Activated CD4-positive, alpha-beta T cell treated with anti-CD3 and anti-CD28 coated beads, Interleukin-2, amount 50 U/mL, for 48 hours (primary cell): ENCODE data around the gene MIEN1.
"Not testable (repeated sequence)": the region's sequence is repeated elsewhere in the genome, so short reads cannot be mapped to it uniquely, and the experiment has no call there.

Source experiments
- DNase-seq, 2 experiments: peaks; one replicate each; pipeline ENCODE4 v3.0.0-alpha.2; 2020

Gene MIEN1

DNA sequence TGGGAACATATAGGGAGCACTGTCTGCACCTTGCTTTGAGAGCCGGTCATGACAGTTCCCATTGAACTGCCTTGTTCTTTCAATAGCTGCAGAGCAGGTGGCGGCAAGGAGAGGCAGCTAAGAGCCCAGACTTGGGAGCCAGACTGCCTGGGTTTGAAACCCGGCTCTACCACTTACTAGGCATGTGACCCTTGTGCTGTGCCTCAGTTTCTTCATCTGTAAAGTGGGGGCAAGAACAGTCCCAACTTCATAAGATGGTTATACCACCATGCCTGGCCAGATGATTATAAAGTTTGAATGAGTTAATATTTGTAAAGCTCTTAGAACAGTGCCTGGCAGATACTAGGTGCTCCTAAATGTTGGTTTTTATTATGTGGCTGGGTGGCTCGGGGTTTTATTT is 16.1 kb downstream of the MIEN1 start:
- DNase-seq = no peak

DNA sequence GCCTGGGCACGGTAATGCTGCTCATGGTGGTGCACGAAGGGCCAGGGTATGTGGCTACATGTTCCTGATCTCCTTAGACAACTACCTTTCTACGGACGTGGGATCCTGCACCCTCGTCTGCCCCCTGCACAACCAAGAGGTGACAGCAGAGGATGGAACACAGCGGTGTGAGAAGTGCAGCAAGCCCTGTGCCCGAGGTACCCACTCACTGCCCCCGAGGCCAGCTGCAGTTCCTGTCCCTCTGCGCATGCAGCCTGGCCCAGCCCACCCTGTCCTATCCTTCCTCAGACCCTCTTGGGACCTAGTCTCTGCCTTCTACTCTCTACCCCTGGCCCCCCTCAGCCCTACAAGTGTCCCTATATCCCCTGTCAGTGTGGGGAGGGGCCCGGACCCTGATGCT is 18.5 kb downstream of the MIEN1 start:
- no peak for DNase-seq

DNA sequence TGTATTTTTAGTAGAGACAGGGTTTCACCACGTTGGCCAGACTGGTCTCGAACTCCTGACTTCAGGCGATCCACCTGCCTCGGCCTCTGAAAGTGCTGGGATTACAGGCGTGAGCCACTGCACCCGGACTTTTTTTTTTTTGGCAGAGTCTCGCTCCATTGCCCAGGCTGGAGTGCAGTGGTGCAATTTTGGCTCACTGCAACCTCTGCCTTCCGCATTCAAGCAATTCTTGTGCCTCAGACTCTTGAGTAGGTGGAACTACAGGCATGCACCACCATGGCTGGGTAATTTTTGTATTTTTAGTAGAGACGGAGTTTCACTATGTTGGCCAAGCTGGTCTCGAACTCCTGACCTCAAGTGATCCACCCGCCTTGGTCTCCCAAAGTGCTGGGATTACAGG is 19.3 kb downstream of the MIEN1 start:
- DNase-seq = not testable (repeated sequence)

DNA sequence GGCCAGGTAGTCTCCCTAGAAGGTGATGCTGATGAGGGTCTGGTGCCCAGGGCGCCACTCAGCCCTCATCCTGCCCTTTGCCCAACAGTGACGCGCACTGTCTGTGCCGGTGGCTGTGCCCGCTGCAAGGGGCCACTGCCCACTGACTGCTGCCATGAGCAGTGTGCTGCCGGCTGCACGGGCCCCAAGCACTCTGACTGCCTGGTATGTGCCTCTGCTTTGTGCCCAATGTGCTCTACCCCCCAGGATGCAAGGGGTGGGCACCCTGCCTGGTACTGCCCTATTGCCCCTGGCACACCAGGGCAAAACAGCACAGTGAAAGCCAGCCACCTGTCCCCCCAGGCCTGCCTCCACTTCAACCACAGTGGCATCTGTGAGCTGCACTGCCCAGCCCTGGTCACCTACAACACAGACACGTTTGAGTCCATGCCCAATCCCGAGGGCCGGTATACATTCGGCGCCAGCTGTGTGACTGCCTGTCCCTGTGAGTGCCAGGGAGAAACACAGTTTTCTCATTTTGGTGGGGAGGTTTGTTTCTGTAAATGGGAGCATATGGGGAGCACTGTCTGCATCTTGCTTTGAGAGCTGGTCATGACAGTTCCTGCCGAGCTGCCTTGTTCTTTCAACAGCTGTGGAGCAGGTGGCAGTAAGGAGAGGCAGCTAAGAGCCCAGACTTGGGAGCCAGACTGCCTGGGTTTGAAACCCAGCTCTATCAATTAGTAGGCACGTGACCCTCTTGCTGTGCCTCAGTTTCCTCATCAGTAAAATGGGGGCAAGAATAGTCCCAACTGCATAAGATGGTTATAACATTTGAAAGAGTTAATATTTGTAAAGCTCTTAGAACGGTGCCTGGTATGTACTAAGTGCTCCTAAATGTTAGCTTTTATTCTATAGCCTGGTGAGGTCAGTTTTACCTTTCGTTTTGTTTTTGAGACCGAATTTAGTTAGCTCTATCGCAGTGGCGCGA is 20.1 kb downstream of the MIEN1 start:
- DNase-seq = no peak

DNA sequence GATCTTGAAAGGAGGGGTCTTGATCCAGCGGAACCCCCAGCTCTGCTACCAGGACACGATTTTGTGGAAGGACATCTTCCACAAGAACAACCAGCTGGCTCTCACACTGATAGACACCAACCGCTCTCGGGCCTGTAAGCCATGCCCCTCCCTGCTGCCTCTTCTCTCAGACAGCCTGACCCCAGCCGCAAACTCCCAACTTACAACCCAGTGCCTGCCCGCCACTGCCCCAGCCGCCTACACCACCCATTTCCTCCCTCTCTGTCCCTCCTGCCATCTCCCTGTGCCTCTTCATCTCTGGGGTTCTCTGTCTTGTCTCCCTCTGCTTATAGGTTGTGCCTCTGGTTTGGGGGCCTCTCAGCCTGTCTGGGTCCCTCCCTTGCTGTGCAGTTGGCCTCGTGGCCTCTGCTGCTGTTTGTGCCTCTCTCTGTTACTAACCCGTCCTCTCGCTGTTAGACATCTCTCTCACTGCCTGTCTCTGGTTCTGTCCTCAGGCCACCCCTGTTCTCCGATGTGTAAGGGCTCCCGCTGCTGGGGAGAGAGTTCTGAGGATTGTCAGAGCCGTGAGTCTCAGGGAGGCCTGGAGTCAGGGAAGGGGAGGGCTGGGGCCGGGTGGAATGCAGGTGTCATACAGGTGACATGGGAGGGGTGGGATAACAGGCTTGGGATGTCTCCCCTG is 20.9 kb downstream of the MIEN1 start:
- DNase-seq = no peak

DNA sequence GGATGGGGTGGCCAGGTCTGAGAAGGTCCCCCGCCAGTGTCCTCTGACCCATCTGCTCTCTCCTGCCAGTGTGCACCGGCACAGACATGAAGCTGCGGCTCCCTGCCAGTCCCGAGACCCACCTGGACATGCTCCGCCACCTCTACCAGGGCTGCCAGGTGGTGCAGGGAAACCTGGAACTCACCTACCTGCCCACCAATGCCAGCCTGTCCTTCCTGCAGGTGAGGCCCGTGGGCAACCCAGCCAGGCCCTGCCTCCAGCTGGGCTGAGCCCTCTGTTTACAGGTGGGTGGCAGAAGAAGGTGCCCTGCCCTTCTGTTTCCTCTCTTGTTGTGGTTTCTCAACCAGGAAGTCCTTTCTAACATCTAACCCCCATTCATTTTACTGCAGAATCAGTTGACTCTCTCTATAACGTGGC is 23.4 kb downstream of the MIEN1 start:
- DNase-seq = no peak

DNA sequence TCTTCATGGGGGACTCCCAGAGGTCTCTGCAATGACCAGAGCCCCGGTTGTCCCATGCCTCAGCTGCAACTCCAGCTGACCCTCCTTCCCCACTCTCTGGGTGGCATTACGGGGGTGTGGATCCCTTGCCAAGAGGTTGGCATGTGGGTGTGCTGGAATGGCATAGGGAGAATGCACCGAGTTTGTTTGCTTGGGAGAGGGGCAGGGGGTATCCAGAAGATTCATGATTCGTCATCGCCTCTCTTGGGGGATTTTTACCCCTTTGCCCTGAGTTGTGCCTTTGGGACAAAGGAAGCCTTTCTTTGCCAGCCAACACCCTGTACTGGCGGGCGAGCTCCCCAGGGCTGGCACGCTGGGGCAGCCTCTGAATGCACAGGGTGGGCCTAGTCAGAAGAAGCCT is 23.9 kb downstream of the MIEN1 start:
- no peak for DNase-seq

DNA sequence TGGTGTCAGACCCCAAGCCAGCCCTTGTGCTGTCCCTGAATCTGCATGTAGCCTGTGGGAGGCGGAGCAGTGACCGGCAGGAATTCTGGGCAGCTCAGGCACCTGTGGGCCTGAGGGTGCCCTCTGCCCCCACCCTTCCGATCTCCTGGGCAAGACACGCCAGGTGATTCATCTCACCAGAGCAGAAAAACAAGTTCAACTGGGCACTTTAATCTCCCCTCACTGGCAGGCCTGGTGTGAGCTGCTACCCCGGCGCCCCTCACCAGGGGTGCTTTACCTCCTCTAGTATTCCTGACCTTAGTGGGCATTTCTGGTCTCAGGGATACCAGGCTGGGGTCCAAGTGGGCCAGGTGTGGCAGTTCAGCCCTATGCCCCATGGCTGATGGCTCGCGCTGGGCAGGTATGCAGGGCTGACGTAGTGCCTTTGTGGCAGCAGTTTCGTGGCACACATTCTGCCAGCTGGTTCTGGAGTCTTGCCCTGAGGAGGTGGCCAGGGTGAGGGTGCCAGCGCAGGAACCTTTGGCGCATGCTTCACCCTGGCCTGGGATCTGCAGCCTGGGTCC is 24.5 kb downstream of the MIEN1 start:
- DNase-seq = no peak

DNA sequence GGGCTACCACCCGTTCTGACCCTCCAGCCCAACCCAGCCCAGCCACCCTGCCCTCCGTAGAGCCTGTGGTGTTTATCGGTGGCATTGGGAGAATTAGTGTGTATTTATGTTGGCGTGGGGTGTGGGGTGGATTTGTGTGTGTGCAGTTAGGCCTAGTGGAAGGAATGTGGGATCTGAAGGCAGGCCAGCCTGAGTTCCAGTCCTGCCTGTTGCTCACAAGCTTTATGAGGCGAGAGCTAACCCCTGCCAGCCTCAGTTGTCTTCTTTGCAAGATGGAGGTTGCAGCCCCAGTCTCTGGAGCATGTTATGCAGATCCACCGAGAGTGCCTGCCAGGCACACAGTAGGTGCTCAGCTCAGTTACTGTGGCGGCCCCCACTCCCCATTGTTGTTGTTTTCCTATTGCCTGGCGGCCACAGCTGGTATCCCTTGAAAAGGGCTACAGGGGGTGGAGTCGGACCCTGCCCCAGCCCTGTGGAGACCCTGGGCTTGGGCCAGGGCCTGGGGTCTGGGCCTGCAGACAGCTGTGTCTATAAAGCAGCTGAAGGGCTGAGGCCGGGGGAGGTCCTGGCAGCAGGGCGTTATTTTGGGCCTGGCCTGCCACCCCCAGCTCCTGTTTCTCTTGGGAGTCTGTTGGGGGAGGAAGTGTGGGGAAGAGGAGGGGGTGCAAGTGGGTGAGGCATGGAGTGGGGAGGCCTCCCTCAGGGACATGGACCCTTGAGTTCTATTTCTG is 25.3 kb downstream of the MIEN1 start:
- no peak for DNase-seq

DNA sequence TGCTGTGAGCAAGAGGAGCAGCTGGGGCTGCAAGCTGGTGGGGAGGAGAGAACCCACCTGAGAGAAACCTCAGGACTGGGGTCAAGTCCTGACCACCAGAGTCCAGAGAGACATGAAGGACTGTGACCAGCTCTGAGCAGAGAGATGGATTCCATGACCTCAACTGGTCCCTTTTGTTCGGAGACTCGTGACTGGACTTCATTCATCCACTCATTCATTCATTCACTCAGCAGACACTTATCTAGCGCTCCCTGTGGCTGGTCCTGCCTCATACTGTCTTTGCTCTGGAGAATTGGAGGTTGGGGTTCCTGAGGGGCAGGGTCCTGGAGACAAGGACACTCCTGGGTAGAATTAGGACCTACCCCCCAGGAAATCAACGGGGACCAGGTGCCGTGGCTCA is 26.4 kb downstream of the MIEN1 start:
- no peak for DNase-seq

DNA sequence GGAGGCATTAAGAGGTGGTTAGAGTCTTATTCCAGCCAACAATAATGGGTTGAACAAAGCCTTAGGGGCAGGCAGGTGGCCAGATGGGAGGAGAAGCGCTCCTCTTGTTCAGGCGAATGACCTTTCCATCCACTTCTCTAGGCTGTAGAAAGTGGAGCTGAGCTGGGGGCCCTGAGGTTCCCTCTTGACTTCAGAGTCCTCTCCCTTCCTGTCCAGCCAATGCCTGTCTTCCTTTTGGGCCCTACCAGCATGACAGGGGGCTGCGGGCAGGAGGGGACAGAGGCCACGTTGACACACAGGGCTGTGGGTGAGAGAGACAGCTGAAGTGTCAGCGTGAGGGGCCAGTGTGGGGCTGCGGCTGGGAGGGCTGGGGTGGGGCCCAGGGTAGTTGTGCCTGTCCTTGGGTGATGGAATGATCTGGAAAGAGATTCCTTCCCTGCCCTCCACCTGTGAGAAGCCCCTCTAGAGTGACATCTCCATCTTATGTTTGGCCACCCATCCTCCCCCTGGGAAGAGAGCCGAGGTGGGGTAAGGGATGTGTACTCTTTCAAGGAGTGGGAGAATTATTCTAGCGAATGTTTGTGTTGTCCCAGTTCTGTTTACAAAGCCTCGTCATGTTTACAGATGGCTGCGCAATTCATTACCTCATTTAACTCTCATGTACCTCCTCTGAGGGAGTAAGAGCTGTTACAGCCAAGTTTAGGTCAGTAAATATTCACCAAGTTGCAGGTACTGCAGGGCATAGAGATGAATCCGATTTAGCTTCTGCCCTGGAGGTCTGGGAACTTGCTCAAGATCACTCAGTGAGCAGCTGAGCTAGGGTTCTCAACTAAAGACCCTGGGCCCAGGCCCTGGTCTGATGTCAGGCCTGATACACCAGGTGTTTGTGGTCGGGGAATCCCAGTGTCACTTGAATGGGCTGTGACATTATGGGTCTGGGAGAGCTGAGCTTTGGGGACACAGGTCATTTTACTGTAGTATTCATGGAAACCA is 27.1 kb downstream of the MIEN1 start:
- no peak for DNase-seq

DNA sequence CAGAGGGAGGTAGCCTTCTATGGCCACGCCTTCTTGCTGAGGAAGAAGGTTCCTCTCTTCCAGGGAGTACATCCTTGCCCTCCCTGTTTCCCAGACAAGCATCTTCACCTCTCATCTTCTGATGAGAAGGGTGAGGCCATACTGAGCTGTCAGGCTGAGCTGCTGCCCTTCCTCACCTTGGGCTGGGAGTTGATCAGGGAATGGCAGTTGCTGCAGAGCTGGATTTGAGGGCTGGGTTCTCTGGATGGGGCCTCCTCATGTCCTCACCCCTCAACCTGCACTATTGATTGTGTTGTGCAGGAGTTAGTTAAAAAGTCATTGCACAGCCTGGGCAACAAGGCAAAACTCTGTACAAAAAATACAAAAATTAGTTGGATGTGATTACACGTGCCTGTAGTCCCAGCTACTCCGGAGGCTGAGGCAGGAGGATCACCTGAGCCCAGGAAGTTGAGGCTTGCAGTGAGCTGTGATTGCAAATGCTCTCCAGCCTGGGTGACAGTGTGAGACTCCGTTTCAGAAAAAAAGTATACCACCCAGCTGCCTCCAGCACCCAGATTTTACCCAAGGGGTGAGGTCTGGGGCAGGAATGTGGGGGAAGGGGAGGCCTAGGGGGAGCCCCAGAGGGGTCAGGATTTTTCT is 28.4 kb downstream of the MIEN1 start:
- no peak for DNase-seq

DNA sequence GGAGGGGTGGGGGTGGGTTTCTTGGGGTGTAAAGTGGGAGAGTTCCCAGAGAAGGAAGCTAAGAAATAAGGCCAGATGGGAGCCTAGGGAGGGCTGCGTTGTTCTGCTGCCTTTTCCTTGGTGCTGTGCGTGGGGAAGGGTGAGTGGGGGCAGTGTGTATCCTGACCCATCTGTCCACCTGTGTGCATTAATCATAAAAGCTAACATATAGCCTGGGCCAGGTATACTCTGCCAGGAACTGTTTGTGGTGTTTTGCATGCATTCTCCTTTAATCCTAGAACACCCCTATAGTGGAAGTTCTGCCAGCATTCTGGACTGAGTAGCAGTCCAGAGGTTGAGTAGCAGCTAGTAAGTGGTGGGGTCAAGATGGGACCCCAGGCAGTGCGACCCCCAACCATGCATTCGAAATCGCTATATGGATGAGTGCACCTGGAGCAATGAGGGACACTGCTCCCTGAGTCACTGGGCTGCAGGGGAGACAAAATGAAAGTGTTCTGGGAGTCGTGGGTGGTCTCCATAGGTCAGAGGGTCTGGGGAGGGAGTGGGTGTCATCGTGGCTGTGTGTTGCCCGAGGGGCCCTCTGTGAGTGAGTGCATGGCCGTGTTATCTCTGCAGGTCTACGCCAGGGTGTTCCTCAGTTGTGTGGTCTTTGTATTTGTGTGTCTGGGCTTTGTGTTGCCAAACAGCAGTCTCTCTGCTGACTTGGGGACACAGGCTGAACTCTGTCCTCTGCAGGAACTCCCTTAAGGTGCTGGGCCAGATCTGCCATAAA is 29.1 kb downstream of the MIEN1 start:
- no peak for DNase-seq

DNA sequence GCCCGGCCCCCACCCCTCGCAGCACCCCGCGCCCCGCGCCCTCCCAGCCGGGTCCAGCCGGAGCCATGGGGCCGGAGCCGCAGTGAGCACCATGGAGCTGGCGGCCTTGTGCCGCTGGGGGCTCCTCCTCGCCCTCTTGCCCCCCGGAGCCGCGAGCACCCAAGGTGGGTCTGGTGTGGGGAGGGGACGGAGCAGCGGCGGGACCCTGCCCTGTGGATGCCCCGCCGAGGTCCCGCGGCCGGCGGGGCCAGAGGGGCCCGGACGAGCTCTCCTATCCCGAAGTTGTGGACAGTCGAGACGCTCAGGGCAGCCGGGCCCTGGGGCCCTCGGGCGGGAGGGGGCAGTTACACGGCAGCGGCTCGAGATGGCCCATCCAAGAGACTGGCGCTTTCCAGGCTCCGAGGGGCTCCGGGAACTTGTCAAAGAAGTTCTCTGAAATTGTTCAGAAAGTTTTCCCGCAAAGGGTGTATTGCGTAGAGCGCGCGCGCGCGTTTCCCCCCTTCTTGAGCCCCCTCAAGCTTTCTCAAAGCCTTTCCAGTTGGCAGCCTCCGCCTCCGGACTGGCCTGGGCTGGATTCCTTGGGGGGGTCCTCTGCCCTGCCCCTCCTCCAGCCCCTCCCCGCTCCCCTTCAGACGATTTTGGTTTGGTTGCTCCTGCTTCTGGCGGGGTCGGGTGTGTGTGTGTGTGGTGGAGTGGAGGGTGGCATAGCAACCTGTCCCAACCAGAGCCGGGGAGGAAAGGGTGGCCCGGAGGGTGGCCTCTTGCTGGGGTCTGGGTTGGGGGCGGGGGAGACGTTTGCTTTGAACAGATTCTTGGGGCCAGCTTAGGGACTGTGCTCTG is 30.0 kb downstream of the MIEN1 start:
- DNase-seq = no peak

DNA sequence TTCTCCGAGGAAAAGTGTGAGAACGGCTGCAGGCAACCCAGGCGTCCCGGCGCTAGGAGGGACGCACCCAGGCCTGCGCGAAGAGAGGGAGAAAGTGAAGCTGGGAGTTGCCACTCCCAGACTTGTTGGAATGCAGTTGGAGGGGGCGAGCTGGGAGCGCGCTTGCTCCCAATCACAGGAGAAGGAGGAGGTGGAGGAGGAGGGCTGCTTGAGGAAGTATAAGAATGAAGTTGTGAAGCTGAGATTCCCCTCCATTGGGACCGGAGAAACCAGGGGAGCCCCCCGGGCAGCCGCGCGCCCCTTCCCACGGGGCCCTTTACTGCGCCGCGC is 30.5 kb downstream of the MIEN1 start, which contains the start of gene ERBB2:
Gene ERBB2 (plus strand): TSS at position 247 of the 330 bp plus-strand sequence. CDS start 175 bp downstream, outside the sequence.
- DNase-seq = no peak

DNA sequence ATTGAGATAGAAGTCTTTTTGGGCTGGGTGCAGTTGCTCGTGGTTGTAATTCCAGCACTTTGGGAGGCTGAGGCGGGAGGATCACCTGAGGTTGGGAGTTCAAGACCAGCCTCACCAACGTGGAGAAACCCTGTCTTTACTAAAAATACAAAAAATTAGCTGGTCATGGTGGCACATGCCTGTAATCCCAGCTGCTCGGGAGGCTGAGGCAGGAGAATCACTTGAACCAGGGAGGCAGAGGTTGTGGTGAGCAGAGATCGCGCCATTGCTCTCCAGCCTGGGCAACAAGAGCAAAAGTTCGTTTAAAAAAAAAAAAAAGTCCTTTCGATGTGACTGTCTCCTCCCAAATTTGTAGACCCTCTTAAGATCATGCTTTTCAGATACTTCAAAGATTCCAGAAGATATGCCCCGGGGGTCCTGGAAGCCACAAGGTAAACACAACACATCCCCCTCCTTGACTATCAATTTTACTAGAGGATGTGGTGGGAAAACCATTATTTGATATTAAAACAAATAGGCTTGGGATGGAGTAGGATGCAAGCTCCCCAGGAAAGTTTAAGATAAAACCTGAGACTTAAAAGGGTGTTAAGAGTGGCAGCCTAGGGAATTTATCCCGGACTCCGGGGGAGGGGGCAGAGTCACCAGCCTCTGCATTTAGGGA is 31.0 kb downstream of the MIEN1 start:
- not testable (repeated sequence) for DNase-seq

DNA sequence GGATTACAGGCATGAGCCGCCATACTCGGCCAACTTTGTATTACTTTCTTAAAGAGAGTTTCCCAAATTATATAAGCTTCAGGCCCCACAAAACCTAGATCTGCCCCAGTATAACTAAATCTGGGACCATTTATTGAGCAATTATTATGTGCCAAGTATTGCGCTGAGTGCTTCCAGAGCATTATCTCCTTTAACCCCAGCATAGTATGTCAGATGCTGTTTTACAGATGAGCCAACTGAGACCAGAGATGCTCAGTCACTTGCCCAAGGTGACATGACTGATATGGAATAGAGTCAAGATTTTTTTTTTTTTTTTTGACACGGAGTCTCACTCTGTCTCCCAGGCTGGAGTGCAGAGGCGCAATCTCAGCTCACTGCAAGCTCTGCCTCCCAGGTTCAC is 32.4 kb downstream of the MIEN1 start:
- no peak for DNase-seq

DNA sequence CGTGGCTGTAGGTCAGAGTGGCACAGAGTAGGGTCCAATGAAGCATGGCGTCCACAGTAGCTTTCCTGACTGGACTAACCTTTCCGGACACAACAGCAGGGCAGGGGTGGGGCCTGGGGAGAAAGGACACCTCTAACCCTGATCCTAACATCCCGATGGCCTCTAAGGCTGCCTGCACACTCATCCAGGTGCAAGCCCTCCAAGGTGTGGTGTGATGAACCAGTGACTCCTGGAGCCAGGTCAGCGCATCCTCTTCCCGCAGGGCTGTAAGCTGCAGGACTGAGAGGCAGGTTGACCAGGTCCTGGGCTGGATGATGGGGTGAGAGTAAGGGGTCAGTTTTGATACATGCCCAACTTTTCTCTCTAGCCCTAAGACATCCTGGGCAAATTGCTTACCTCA is 33.6 kb downstream of the MIEN1 start:
- DNase-seq = no peak

DNA sequence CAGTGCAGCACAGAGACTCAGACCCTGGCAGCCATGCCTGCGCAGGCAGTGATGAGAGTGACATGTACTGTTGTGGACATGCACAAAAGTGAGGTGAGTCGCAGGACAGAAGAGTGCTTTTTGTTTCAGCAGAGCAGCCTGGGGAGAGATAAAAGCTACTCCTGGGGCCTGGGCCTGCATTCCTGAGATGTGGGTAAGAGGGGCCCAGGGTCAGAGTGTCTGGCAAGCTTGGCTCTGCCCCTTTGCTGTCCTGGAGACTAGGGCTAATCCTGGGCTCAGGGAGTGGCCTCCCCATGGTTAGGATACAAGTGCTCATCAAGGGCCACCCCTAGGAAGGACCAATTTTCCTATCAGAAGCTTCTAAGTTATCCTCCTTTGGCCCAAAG is 35.2 kb downstream of the MIEN1 start:
- DNase-seq = no peak
